Hepatocyte (in vitro differentiated cells): Measurements from ENCODE around the gene UNC13D. TPM values are rescaled to one million over a fixed set of nuclear protein-coding genes. Genes with fewer than 3 reads are reported as not detected.

ENCODE experiments used
- DNase-seq: peaks from one replicate; pipeline ENCODE4 v3.0.0-alpha.2; 2016; ENCODE audit warnings: low spot score
- H2AFZ ChIP-seq: fragments of 200-600 bp; sonication (generic); 2 replicates; pipeline ENCODE4 v1.6.0; 2016; ENCODE audit warnings: antibody characterized with exemption, mild to moderate bottlenecking
- H3K27ac ChIP-seq: fragments of 200-600 bp; sonication (generic); 2 replicates; pipeline ENCODE4 v1.5.1; 2016; ENCODE audit warnings: mild to moderate bottlenecking
- H3K27me3 ChIP-seq: fragments of 200-600 bp; sonication (generic); 2 replicates; pipeline ENCODE4 v1.6.1; 2016
- H3K36me3 ChIP-seq: fragments of 200-600 bp; sonication (generic); replicated peaks from 2 replicates; pipeline ENCODE4 v1.5.1; 2016; ENCODE audit warnings: low read depth; ENCODE audit not compliant: insufficient read depth
- H3K4me1 ChIP-seq: fragments of 200-600 bp; sonication (generic); 2 replicates; pipeline ENCODE4 v1.5.1; 2016; ENCODE audit warnings: mild to moderate bottlenecking, moderate library complexity; ENCODE audit not compliant: insufficient read depth
- H3K4me2 ChIP-seq: fragments of 200-600 bp; sonication (generic); 2 replicates; pipeline ENCODE4 v1.6.0; 2016
- H3K4me3 ChIP-seq: fragments of 200-600 bp; sonication (generic); 2 replicates; pipeline ENCODE4 v1.5.1; 2016; ENCODE audit warnings: mild to moderate bottlenecking
- H3K79me2 ChIP-seq: fragments of 200-600 bp; sonication (generic); 2 replicates; pipeline ENCODE4 v1.6.0; 2017; ENCODE audit warnings: mild to moderate bottlenecking
- H3K9me2 ChIP-seq: fragments of 200-600 bp; sonication (generic); replicated peaks from 2 replicates; pipeline ENCODE4 v1.6.0; 2017; ENCODE audit warnings: mild to moderate bottlenecking; ENCODE audit not compliant: insufficient read depth
- H3K9me3 ChIP-seq: fragments of 200-600 bp; sonication (generic); 2 replicates; pipeline ENCODE4 v1.5.1; 2016; ENCODE audit warnings: low read depth, mild to moderate bottlenecking
- H4K20me1 ChIP-seq: fragments of 200-600 bp; sonication (generic); 2 replicates; pipeline ENCODE4 v1.6.0; 2016; ENCODE audit warnings: mild to moderate bottlenecking; ENCODE audit not compliant: insufficient read depth, poor library complexity, severe bottlenecking
- EZH2 ChIP-seq: fragments of 200-600 bp; sonication (generic); IDR thresholded peaks from 2 replicates; pipeline ENCODE4 v1.6.1; 2016; ENCODE audit warnings: antibody characterized with exemption, mild to moderate bottlenecking, borderline replicate concordance
- EZH2phosphoT487 ChIP-seq: fragments of 200-600 bp; sonication (generic); IDR thresholded peaks from one replicate; pipeline ENCODE4 v1.6.1; 2018; ENCODE audit warnings: antibody characterized with exemption, mild to moderate bottlenecking, low read depth, moderate library complexity; ENCODE audit not compliant: unreplicated experiment, severe bottlenecking
- WGBS: methylation state at CpG from one replicate; pipeline ENCODE4 v1.1.6; 2016; ENCODE audit warnings: low lambda C conversion rate; ENCODE audit errors: missing lambda C conversion rate; 5-methylcytosine and 5-hydroxymethylcytosine counted together
- polyA plus RNA-seq: library from polyadenylated mRNA; unstranded; fragments of >200 nt; fragmentation: Nextera tagmentation; extraction: Ambion mirVana; gene quantifications from 2 replicates; pipeline ENCODE4 v1.2.1, GENCODE V29; 2016
- total RNA-seq: library from RNA; depleted of rRNA; stranded (reverse); fragments of >200 nt; gene quantifications from 2 replicates; pipeline ENCODE4 v1.2.3, GENCODE V29; 2014
- TF ChIP-seq, protein P1 (sequence below): fragments of 200-600 bp; sonication (generic); IDR thresholded peaks from 2 replicates; pipeline ENCODE4 v1.5.1; 2016; ENCODE audit warnings: antibody characterized with exemption, mild to moderate bottlenecking; ENCODE audit not compliant: poor library complexity

The UNC13D gene
- total RNA-seq: 2.2 and 4.3 TPM in 2 replicates
- 8.8 and 10.1 TPM in 2 replicates for polyA plus RNA-seq

DNA sequence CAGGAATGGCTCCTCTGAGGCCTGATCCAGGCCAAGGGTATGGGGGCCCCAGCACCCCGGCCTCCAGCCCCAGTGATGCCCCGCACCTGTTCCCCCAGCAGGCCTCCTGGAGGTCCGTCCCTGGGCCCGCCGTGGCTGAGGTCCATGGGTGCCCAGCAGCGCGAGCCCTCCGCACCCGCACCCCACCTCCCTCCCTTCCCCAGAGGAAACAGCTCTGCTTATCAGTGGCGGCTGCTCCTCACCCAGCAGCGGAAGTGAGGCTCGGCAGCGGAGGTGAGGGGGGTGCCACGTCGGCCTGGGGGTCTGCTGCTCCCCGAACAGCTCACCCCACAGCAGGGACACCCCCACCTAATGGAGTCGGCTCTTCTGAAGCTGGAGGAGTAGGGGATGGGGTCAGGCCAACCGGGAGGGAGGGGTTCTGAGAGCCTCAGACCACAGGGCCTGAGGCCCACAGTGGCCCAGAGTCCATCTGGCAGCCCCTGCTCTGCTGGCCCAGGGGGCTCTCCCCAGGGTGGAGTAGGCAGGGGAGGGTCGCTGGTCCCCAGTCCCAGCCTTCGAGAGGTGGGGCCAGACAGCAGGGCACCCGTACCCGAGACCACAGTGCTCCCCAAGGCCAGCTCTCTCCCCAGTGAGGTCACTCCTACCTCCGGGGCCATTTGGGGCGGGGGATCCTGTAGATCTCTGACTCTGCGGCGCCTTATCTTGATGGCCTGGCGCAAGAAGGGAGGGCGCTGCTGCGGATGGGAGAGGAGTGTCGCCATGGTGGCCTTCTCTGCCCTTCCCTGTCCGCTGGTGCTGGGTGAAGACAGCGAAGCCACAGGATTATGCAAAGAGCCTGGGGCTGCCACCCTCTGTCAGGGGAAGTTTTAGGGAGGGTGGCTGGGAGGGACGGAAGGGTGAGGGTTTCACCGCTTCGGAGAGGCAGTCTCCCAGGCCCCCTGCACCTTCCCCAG is at the start of gene UNC13D:
Gene UNC13D (minus strand): TSS at position 828 of the 953 bp plus-strand sequence. CDS start 67 bp downstream, at position 761.
- Histone ChIP-seq H3K9me2 (no peaks in the 10 kb centered on the region), H3K4me1 (peaks cover 22% of the 10 kb centered on the region), H3K79me2 (no peaks in the 10 kb centered on the region), H3K27ac (peak within 1 kb of the TSS; percentile 90), H3K4me3 (no peak within 1 kb of the TSS), H3K36me3 (no peaks in the 10 kb centered on the region), H3K27me3 (no peaks in the 10 kb centered on the region), H4K20me1 (no peaks in the 10 kb centered on the region), H2AFZ (no peak within 1 kb of the TSS), H3K9me3 (no peaks in the 10 kb centered on the region), H3K4me2 (peak within 1 kb of the TSS; percentile 41)
- no peak for DNase-seq
- TF ChIP-seq, protein P1, sequence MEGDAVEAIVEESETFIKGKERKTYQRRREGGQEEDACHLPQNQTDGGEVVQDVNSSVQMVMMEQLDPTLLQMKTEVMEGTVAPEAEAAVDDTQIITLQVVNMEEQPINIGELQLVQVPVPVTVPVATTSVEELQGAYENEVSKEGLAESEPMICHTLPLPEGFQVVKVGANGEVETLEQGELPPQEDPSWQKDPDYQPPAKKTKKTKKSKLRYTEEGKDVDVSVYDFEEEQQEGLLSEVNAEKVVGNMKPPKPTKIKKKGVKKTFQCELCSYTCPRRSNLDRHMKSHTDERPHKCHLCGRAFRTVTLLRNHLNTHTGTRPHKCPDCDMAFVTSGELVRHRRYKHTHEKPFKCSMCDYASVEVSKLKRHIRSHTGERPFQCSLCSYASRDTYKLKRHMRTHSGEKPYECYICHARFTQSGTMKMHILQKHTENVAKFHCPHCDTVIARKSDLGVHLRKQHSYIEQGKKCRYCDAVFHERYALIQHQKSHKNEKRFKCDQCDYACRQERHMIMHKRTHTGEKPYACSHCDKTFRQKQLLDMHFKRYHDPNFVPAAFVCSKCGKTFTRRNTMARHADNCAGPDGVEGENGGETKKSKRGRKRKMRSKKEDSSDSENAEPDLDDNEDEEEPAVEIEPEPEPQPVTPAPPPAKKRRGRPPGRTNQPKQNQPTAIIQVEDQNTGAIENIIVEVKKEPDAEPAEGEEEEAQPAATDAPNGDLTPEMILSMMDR: no peak
- TF ChIP-seq EZH2: no peak
- 82% methylated on average over 25 of the region's 35 CpGs for WGBS

DNA sequence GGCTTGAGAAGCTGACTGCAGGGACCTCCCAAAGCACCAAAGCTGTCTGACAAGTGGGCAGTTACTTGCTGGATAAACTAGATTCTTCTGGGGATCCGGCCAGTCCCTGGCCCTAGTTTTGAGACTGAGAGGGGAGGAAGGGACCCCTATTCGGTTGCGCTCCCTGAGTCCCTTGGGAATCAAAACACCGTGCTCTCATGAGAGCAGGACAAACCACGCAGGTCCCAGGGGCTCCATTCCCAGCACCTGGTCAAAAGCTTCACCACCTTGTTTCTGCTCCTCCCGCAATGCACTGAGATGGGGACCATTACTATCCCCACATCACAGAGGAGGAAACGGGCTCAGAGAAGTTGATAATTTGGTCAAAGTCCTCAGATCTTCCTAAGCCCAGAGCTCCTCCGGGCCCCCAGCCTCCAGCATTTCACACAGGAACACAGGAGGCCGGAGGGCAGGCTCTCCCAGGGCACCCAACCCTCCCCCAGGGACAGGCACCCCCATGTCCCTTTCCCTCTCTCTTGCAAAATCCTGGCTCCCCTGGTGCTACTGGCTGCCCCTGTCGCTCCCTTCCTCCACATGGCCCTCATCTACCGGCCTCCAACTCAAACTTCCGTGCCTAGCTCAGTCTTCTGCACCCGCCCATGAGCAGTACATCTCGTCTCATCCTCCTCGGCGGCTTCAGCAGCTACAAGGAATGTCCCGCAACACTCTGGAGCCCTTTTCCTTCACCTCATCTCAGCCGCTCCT is 49.3 kb upstream of the UNC13D start:
- peaks cover 11% of the 10 kb centered on the region for H3K4me1 ChIP-seq
- no peaks in the 10 kb centered on the region for H3K36me3 ChIP-seq
- TF ChIP-seq, protein P1: no peak
- TF ChIP-seq EZH2 (no peak), EZH2phosphoT487 (no peak)
- H3K9me2 ChIP-seq: no peaks in the 10 kb centered on the region
- no peak overlapping the region for H2AFZ ChIP-seq
- H4K20me1 ChIP-seq: no peaks in the 10 kb centered on the region
- peaks cover 15% of the 10 kb centered on the region for H3K79me2 ChIP-seq
- no peaks in the 10 kb centered on the region for H3K27me3 ChIP-seq
- no peak overlapping the region for H3K4me3 ChIP-seq
- H3K4me2 ChIP-seq: no peak overlapping the region
- DNase-seq: no peak
- WGBS: 91% methylated on average over 18 of the region's 18 CpGs
- no peaks in the 10 kb centered on the region for H3K9me3 ChIP-seq
- no peak overlapping the region for H3K27ac ChIP-seq

DNA sequence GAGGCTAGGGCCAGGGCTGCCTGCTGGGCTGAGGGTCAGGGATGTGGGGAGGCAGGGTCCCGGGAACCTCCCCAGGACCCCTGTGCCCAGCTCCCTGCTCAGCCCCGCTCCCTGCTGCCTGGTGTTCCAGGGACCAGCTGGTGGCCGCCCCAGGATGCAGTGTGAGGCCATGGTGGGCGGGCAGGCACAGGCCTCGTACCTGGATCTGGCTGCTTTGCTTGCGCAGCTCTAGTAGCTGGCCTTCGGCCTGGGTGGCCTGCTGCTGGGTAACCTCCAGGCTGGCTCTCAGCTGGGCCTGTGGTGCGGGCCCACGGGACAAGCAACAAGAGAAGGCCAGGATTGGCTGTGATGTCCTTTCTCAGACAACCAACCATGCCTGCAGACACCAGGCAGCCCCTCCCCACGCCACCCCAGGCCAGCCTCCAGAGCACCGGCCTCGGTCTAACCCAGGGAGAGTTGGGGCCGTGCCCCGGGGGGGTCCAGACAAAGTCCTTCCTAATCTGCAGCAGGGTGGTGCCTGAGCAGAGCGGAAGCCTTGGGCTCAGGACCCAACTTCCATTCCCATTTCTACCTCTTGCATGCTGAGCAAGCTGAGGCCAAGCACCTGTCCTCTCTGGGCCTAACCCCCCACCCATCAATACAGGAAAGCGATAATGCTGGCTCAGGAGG is 48.5 kb upstream of the UNC13D start:
- Histone ChIP-seq H3K27ac (no peak overlapping the region), H2AFZ (no peak overlapping the region), H3K36me3 (no peaks in the 10 kb centered on the region), H4K20me1 (no peaks in the 10 kb centered on the region), H3K4me1 (peaks cover 11% of the 10 kb centered on the region), H3K9me2 (no peaks in the 10 kb centered on the region), H3K27me3 (no peaks in the 10 kb centered on the region), H3K79me2 (peaks cover 15% of the 10 kb centered on the region), H3K4me2 (no peak overlapping the region), H3K9me3 (no peaks in the 10 kb centered on the region), H3K4me3 (no peak overlapping the region)
- TF ChIP-seq EZH2 (no peak), EZH2phosphoT487 (no peak)
- TF ChIP-seq, protein P1: no peak
- DNase-seq: no peak
- 94% methylated on average over 16 of the region's 16 CpGs for WGBS
